GM19238 (cell line): ENCODE results near the gene RNASET2.

ENCODE experiments used
- DNase-seq: peaks from one replicate; pipeline ENCODE4 v3.0.0; 2011; ENCODE audit warnings: low spot score; ENCODE audit not compliant: insufficient read length

RNASET2 gene, protein sequence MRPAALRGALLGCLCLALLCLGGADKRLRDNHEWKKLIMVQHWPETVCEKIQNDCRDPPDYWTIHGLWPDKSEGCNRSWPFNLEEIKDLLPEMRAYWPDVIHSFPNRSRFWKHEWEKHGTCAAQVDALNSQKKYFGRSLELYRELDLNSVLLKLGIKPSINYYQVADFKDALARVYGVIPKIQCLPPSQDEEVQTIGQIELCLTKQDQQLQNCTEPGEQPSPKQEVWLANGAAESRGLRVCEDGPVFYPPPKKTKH

DNA sequence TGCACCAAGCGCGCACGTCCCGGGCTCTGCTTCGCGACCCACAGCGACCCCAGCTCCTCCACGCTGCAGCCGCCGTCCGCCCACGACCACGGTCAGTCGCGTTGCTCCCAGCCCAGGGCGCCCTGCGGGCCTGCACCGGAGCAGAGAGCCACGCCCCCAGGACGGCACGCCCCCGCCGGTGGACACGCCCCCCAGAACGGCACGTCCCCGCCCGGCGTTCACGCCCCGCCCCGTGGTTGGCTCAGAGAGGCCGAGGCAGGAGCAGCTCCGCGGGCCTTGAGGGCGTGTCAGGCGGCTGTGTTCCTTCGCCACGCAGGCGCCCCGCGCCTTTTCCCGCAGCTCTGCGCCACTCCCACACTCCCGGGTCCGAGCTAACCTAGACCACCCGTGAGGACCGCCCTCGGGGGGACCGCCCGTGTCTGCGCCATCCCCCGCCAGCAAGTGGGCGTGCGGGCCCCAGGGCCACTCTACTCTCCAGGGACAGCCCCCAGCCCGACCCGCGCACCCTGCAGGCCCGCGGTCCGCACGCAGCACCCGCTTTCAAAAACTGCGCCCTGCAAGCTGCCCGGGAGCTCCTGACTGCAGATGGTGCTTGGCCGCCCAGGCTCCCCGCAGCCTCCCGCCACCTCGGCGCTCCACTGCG, at the start of gene RNASET2:
RNASET2 (minus strand) TSS at position 107 of the 643 bp plus-strand sequence. CDS start 368 bp downstream, outside the sequence.
- DNase-seq, result peak; percentile 70

DNA sequence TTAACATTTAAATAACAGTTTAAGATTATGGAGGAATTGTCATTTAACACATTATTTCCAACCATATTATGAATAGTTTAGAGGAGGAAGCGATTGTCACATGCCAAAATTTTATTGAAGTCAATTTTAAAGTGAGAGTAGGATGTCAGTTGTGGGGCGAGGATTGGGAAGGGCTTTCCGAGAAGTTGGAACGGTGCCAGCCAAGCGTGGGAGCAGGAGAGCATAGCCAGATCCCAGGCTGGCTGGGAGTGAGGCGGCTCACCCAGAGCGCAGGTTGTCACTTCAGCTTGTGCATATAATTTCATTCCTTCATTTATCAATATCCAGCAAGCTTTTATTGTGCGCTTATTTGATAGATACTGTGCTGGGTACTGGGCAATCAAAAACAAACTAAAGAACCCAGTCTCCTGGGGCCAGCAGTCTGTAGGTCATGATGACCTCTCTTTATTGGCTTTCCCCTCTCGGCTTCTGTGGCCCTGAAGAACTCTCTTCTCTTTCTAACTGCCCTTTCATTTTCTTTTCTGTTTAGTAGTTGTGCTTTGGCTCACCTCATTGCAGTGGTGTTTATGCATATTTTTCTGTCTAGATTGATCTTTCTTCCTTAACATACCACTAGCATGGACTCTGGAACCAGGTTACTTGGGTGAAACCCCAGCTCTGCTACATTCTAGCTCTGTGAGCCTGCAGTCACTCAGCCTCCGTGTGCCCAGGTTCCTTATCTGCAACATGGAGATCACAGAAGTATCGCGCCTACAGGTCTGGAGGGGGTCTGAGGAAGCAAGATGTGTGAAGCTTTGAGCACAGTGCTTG, 49.2 kb upstream of the RNASET2 start:
- DNase-seq, result no peak

DNA sequence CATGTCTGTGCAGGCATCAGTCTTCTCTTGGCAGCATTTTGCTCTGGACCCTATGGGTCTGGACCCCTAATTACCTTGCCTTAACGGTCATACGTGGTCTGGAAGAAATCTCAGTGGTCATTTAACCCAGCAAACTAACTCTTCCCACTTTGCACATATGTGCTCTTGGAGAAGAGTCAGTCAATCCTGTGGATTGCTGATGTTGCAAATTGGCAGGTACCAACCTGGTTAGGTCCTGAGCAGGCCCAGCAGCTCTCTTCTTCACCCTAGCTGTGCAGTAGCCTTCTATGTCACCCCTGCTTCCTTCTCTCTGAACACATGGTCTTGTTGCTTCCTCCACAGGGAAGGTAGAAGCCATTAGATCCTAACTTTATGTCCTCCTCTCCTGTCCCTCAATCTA, 44.4 kb upstream of the RNASET2 start:
- no peak for DNase-seq

DNA sequence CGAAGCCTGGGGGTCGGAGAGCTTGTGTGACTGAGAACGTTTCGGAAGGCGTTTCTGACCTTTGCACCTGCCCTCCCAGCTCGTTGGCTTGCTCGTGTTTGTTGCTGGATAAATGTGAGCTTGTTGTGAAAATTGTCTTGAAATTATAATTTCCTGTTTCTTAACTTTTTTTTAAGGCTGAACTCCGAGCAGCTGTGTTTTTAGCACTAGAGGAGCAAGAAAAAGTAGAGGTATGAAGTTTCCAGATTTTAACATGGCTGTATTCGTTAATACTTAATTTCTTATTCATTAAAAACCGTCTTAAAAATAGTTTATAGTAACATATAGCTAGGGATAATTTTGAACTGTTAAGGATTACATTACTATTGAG, 43.5 kb upstream of the RNASET2 start:
- DNase-seq, result no peak

DNA sequence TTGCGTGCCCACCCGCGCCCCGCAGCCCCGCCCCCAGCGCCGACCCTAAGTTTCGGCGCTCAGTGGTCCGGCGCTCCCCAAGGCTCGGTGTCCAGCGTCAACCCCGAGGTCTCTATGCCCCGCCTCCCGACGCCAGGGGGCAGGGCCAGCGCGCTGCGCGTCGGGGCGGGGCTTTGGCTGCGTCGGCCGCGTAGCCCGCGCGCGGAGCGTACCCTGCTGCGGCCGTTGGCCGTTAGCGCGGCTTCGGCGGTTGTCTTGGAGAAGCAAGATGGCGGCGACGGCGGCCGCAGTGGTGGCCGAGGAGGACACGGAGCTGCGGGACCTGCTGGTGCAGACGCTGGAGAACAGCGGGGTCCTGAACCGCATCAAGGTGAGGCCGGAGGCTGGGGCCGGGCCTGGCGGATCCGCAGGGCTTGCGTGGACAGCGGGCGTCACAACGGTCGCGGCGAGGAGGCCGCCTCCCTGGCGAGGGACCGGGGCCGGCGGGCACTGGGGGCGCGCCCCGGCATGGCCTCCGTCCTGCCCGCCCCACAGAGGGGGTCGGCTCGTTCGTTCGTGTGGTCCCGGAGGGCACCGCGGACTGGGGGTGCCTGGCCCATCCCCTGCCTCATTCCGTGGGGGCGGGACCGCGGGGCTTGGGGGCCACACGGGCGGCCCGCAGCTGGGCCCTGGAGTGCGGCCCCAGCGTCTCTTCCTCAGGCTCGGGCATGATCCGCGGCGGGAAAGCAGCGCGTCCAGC, 43.0 kb upstream of the RNASET2 start, which contains the start of gene CEP43:
CEP43 (plus strand) TSS at position 253 of the 739 bp plus-strand sequence; CDS start at position 269, 16 bp downstream.
- DNase-seq, result peak; percentile 94

DNA sequence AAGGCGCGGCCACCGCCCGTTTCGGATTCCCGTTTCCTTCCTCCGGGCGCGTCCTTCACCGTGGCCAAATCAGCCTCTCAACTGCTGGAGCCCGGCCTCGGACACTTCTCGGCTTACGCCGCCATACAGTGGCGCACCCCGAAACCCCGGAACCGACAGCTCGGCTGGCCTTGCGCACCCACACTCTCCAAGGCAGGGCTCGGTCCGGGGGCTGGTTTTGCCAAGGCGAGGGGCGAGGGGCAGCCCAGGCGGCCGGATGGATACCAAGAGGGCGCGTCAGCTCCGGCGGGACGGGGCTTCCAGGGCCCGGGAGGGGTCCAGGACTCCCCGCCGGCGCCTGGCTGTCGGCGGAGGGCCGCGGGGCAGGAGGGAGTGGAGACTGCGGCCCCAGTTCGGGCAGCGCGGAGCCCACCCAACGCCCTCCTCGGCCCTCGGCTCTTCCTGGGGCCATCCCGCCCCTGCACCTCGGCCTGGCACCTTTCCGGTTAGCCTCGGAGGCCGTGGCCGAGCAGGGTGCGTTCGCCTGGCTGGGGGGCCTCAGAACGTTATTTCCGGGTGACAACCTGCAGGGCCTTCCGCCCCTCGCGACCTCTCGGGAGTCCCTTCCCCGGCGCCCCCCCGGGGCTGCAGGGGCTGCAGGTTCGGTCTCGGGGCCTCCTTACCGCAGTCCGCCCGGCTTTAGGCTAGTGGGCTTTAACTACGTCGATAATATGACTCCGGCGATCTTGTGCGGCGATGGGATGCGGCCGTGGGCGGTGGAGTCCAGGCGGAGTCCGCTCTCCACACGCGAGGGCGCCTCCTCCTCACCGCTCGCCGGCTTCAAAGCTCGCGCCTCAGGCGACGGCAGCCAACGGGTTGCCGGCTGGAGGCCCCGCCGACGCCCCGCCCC, 42.1 kb upstream of the RNASET2 start:
- DNase-seq, result peak; percentile 10

DNA sequence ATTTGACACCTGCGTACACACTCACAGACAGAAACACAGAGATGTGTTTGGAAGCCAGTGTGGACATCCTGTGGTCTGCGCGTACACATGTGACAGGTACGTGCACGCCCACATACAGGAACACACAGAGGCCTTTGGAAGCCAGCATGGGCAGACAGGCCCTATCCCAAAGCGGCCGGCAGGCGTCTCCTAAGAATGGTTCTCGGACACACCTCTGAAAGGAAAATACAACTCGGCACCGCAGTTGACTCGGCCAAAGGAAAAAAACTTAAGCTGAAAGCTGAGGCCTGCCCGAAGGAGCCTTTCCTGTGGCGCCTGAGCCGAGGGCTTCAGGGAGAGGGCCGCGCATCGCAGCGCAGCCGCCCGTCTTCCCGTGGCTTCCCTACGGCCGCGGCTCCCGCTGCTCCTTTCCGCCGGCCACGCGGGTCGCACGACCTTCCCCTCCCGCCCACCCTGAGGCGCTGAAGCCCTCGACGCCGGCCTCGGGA, 41.5 kb upstream of the RNASET2 start:
- DNase-seq, result peak; percentile 21

DNA sequence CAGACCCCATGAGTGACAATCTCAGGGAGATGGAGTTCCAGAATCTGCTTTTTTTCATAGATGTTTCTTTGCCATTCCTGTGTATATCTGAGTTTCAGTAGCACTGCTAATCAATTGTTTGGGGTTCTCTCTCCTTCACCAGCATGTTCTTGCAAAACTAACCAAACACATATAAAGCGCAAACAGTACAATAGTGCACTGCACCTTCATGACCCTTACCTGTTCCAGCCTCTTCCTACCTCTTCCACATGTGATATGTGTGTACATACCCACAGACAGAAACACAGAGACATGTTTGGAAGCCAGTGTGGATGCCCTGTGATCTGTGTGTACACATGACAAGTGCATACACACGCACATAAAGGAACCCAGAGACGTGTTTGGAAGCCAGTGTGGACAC, 41.0 kb upstream of the RNASET2 start:
- no peak for DNase-seq

DNA sequence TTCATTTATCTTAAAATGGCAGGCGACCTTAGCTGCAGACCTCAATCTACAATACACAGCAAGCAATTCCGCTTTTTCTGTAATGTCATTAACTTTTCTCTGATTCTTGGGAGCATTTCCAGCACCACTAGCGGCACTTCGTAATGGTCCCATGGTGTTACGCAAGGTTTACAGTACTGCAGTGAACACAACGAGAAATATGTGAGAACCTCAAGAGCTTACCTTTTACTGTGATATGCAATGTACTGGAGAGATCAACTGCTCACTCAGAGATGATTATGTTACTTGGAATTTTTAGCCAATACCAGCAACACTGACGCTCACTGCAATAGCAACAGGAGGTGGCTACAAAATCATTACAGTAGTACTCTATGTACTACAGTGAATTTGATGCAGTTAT, 40.1 kb upstream of the RNASET2 start:
- DNase-seq, result no peak

DNA sequence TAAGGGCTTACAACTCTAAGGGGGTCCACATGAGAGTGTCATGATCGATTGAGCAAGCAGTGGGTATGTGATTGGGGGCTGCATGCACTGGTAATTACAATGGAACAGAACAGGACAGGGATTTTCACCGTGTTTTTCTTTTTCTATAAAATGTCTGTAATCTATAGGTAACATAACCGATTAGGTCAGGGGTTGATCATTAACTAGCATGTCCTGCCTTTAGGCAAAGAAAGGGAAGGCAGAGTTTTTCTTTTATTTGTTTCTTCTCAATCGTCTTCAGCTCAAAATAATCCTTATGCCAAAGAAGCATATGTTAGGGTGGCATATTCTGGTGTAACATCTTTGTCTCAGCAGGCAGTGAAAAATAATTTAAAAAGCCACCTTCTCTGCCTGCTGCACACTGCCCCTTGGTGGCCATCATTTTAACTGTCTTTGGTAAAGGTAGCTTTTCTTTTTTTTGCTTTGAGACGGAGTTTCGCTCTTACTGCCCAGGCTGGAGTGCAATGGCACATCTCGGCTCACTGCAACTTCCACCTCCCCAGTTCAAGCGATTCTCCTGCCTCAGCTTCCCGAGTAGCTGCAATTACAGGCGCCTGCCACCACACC, 33.2 kb upstream of the RNASET2 start:
- no peak for DNase-seq

DNA sequence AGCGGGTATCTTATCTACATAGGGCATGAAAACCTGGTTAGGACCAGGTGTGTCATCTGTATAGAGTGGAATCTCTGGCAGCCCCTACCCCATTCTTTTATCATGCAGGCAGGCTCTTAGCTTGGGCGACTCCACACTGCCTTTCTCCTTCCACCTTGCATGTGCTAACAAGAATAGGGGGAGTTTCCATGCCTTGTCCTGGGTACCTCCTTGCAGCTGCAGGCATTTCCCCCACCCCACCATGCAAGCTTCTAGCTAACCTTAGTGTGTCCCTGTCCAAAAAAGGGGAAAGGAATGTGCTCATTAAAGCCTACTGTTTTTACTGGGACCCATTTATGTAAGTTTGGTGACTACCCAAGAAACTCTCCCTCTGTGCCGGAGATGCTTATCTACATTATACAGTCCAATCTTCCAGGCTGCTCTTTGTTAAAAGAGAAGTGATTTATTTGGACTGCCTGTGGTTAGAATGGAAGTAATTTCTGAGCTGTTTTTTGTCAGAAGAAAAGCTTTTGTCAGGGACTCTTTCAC, 32.4 kb upstream of the RNASET2 start:
- no peak for DNase-seq

DNA sequence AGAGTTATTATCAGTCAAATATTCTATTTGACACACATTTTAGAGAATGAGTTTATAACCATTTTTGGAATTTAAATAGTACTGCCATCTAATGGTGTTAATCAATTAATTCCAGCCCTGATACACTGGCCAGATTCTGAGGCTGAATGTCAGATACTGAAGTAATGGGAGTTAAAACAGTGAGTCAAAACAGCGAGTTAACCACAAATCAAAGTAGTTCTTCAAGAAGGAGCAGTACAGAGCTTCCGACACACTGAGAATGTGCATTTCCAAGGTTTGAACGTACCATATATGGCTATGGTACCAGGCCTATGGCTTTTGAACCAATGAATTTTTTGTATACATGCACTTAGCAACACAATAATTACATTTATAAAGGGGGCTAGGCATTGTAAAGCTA, 31.6 kb upstream of the RNASET2 start:
- no peak for DNase-seq

DNA sequence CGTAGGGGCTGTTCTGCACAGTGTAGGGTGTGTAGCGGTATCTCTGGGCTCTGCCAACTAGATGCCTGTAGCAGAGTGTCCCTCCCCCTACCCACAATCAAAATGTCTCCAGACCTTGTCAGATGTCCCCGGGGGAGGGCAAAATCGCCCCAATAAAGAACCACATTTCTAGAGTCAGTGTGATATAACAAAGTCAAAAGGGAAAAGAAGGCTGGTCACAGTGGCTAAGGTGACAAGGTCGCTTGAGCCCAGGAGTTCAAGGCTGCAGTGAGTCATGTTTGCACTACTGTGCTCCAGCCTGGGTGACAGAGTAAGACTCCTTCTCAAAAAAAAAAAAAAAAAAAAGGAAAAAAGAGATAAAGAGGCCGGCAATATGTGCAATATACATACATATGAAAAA, 31.1 kb upstream of the RNASET2 start:
- DNase-seq, result no peak

DNA sequence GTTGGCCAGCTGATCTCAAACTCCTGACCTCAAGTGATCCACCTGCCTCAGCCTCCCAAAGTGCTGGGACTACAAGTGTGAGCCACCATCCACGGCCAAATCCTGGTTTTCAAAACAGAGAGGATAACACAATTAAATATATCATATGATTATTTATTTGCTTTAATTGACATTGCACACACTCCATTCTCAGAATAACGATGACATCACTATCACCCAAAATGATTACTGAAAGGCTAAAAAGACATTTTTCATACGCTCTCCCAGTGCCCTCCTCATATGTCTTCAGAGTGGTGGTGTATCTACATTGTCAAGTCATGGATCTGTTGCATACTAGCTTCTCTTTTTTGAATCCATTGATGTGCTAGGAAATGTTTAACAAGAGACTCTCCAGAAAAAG, 24.4 kb upstream of the RNASET2 start:
- DNase-seq, result no peak

DNA sequence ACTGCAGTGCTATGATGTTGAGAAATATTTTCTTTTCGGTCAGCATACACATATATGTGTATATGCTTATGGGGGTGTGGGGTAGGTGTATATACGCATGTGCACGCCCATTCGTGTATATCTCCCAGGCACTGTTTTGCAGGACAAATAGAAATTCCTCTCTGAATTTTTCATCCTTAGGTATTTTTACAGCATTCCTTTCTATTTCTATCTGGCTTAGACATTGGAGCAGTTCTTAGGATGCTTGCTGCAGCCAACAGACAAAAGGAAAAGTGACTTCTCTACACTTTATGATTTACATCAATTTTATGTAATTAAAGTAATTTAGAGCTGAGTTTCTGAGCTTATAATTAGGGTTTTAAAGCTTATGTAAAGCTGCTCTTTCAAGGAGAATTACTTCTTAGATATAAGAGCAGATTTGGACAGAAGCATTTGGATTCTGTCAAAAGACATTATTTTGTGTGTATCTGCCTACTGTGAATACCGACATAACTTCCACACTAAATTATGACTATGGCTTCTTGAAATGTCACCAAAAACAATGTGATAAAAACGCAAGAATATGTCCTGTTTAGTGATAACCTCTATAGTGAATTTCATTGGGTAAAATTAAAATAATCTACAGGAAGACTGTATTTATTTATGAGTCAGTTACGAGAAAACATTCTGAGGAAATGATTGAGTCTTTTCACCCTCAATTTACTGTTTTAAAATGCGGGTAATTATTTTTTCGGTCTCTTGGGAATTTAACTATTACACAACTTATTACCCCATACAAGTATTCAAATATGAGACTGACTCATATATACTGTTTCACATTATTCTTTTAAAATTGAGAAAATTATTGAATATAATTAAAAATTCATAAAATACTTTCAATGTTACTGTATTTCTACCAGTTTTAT, 21.5 kb upstream of the RNASET2 start:
- DNase-seq, result no peak

DNA sequence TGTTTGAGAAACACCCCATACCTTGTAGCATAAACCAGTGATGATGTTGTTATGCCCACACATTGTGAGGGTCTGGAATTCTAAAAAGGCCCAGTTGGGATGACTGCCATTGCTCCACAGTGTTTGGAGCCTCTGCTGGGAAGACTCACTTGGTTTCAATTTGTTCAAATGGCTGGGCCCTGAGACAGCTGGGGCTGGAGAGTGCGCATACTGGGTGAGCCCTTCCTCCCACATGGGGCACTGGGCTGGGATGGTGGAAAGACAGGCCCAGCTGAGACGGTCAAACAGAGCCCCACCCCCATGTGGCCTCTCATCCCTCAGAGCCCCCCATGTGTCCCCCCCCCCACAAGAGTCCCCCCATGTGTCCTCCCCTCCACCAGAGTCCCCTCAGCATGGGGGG, 20.3 kb upstream of the RNASET2 start:
- no peak for DNase-seq

DNA sequence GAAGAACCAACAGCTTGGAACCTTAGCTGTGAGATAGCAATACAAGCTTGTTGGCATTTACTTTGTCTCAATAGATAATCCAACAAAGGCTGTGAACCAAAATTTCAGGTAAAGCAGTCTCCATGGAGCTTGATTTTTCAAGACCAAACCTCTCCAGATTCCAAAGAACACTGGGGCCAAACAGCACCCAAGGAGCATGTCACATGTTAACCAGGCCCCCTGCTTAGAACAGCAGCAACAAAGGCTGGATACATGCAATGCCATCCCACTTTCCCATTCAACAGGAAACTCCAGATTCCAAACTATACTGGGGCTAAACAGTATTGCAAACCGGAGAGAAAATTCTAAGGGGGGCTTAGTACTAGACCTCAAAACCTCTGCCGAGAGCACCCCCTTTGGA, 15.8 kb upstream of the RNASET2 start:
- DNase-seq, result no peak

DNA sequence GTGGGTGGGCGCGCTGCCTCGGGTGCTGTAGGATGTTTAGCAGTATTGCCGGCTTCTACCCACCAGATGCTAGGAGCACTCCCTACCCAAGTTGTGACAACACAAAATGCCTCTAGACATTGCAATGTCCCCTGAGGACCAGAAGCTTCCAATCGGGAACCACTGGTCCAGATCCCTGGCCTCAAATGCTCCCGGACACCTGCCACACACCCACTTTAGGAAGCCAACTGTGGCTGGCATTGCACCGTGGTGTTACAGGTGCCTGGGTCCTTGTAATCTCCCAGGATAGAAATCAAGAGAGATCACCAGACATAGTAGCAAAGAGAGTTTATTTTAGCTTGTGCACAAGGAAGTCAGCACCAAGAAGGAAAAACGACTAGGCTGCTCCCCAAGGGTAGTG, 14.9 kb upstream of the RNASET2 start:
- no peak for DNase-seq

DNA sequence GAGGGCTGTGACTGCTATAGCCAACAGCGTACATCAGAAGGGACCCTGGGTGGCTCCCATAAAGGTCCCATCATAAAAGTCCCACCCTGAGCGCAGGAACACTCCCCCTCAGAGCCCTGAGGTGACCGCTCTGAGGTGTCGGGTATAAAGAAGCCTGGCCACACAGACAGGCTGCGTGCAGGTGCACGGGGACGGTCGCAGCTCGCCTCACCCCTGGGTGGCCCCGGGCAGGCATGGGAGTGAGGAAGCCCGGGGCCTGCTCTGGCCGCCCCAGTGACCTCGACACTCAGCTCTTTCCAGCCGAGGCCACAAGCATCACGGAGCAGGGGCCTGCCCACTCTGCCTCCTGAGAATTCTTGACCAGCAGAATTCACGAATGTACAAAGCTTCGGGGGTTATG, 14.4 kb upstream of the RNASET2 start:
- DNase-seq, result no peak
